ENCODE data around the gene RBPJL.
"Not testable (repeated sequence)": the region's sequence is repeated elsewhere in the genome, so short reads cannot be mapped to it uniquely, and the experiment has no call there.

Gene RBPJL

GRCh38 chr20:45341939-45342854 is 35.6 kb downstream of the RBPJL start:
- DNase-seq (ENCODE audit: low read depth, low spot score), result no peak

GRCh38 chr20:45342855-45343531 is 36.4 kb downstream of the RBPJL start:
- DNase-seq (ENCODE audit: low read depth, low spot score), result no peak

GRCh38 chr20:45343532-45344167 is 37.0 kb downstream of the RBPJL start:
- DNase-seq (ENCODE audit: low read depth, low spot score), result no peak

- DNase-seq (ENCODE audit: low read depth, low spot score), result no peak
Observed at GRCh38 chr20:45344168-45344860, 37.7 kb downstream of the RBPJL start.

- no peak for DNase-seq (ENCODE audit: low read depth, low spot score)
Observed at GRCh38 chr20:45345104-45345936, 38.7 kb downstream of the RBPJL start.

GRCh38 chr20:45346291-45346718 is 39.7 kb downstream of the RBPJL start:
- DNase-seq (ENCODE audit: low read depth, low spot score), result no peak

- DNase-seq (ENCODE audit: low read depth, low spot score), result no peak
Observed at GRCh38 chr20:45346851-45347250, 40.2 kb downstream of the RBPJL start.

- no peak for DNase-seq (ENCODE audit: low read depth, low spot score)
Observed at GRCh38 chr20:45347297-45347935, 40.8 kb downstream of the RBPJL start.

- DNase-seq (ENCODE audit: low read depth, low spot score), result no peak
Observed at GRCh38 chr20:45347936-45348778, 41.5 kb downstream of the RBPJL start, which contains the start of gene SDC4. TSS of gene SDC4 (minus strand) at chr20:45348424. CDS start at chr20:45348384, 40 bp downstream.

GRCh38 chr20:45350217-45350616 is 43.6 kb downstream of the RBPJL start:
- DNase-seq (ENCODE audit: low read depth, low spot score), result no peak

GRCh38 chr20:45350795-45351194 is 44.2 kb downstream of the RBPJL start:
- DNase-seq (ENCODE audit: low read depth, low spot score), result not testable (repeated sequence)

- DNase-seq (ENCODE audit: low read depth, low spot score), result no peak
Observed at GRCh38 chr20:45352729-45353128, 46.1 kb downstream of the RBPJL start.

- DNase-seq (ENCODE audit: low read depth, low spot score), result no peak
Observed at GRCh38 chr20:45353746-45354145, 47.1 kb downstream of the RBPJL start.

- DNase-seq (ENCODE audit: low read depth, low spot score), result no peak
Observed at GRCh38 chr20:45354423-45355208, 48.0 kb downstream of the RBPJL start.

- no peak for DNase-seq (ENCODE audit: low read depth, low spot score)
Observed at GRCh38 chr20:45355209-45356084, 48.8 kb downstream of the RBPJL start.

- DNase-seq (ENCODE audit: low read depth, low spot score), result no peak
Observed at GRCh38 chr20:45358282-45359068, 51.8 kb downstream of the RBPJL start.

- DNase-seq (ENCODE audit: low read depth, low spot score), result no peak
Observed at GRCh38 chr20:45359069-45359405, 52.4 kb downstream of the RBPJL start.
